Stomach (tissue), 9 donors: ENCODE measurements around the gene DIDO1. TPM values are rescaled to one million over a fixed set of nuclear protein-coding genes. Genes with fewer than 3 reads are reported as not detected.

Source experiments
- DNase-seq, 2 donors: peaks; one replicate each; pipeline versions ENCODE4 v3.0.0 to v3.0.0-alpha.2; 2013 to 2019
- H3K27ac ChIP-seq, 5 donors: fragments of 200-600 bp in 4 of 5; sonication (generic) in 4 of 5; one replicate each; pipeline ENCODE4 v1.5.1; 2013 to 2019; ENCODE audit warnings: mild to moderate bottlenecking in 1 of 5, moderate library complexity in 1 of 5
- H3K27me3 ChIP-seq, 3 donors: fragments of 200-600 bp; sonication (generic); one replicate each; pipeline ENCODE4 v1.5.1; 2017 to 2019; ENCODE audit warnings: mixed run types in 1 of 3
- H3K36me3 ChIP-seq, 4 donors: fragments of 200-600 bp; sonication (generic); 1 replicate in 3 of 4; 2 replicates in 1 of 4; pipeline ENCODE4 v1.5.1; 2016 to 2019
- H3K4me1 ChIP-seq, 4 donors: fragments of 200-600 bp; sonication (generic); one replicate each; pipeline ENCODE4 v1.5.1; 2016 to 2019
- H3K4me3 ChIP-seq, 4 donors: fragments of 200-600 bp; sonication (generic) in 3 of 4; one replicate each; pipeline ENCODE4 v1.5.1; 2016 to 2019; ENCODE audit warnings: mild to moderate bottlenecking in 1 of 4
- H3K9me3 ChIP-seq, 4 donors: fragments of 200-600 bp; sonication (generic); one replicate each; pipeline ENCODE4 v1.5.1; 2016 to 2019
- EP300 ChIP-seq: sonication (generic); formaldehyde crosslinking; IDR thresholded peaks from one replicate; pipeline ENCODE4 v1.6.1; 2017; ENCODE audit warnings: antibody characterized with exemption
- POLR2A ChIP-seq, 4 donors: fragments of 450-650 bp; IDR thresholded peaks; one replicate each; pipeline ENCODE4 v1.6.1; 2016; ENCODE audit warnings: antibody characterized with exemption in 4 of 4, control low read depth in 2 of 4, mild to moderate bottlenecking in 1 of 4, moderate library complexity in 1 of 4
- POLR2AphosphoS5 ChIP-seq, 3 donors: sonication (generic); formaldehyde crosslinking; IDR thresholded peaks; one replicate each; pipeline ENCODE4 v1.6.1; 2016; ENCODE audit warnings: antibody characterized with exemption in 3 of 3
- WGBS, 5 donors: extraction: QIAGEN DNeasy Blood & Tissue Kit in 3 of 5; methylation state at CpG; one replicate each; pipeline versions ENCODE4 v1.1.5 to v1.1.7; 2013 to 2018; 5-methylcytosine and 5-hydroxymethylcytosine counted together
- intact Hi-C: fragments of 100-400 bp; cut with DNase I; formaldehyde crosslinking; loops from one replicate; pipeline ENCODE4 v1.15.1; 2023; ENCODE audit warnings: low total_unique reads
- polyA plus RNA-seq, 3 donors: library from polyadenylated mRNA; stranded (reverse); fragments of 200-250 nt; gene quantifications; one replicate each; pipeline ENCODE4 v1.2.3, GENCODE V29; 2013
- total RNA-seq, 5 donors: library from RNA; depleted of rRNA; stranded (reverse); fragments of >200 nt; gene quantifications; one replicate each; pipeline versions ENCODE4 v1.1.0 to v1.2.3, GENCODE V29; 2014 to 2016
- TF ChIP-seq, protein P1 (sequence below), 7 experiments: fragments of 450-650 bp in 4 of 7; fragments of 200-600 bp in 3 of 7; sonication (generic) in 3 of 7; IDR thresholded peaks; one replicate each; pipeline ENCODE4 v1.5.1; 2016 to 2019; ENCODE audit warnings: antibody characterized with exemption in 7 of 7, control low read depth in 2 of 7, mild to moderate bottlenecking in 1 of 7
- donor health status: healthy with polysubstance abuse.
- donor health status: Bipolar disorder and iron deficiency.
- donor health status: healthy.

The DIDO1 gene
- total and polyA plus RNA-seq, 8 donors, result 8.1 to 117 (median 57.7) TPM

DNA sequence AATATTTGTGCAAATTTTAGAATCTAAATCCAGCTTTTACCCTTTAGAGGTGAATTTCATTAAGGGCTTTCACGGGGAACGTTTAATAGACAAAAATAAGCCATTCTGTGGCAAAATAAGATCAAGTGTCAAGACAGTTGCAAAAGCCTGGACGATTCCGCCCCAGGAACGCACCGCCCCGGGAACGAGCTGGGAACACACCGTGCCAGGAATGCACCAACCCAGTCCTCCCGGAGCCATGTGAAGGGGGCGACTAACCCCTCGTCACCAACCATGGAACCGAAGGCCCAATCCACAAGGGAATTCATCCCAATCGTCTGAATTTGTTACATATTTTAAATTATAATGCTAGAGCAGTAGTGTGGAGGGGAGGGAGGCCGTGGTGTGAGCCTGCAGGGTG, 43.9 kb downstream of the DIDO1 start:
- peaks cover 0 to 10% (median 5%) of the 10 kb centered on the region in 4 donors for H3K4me1 ChIP-seq
- no peak for DNase-seq
- no peak overlapping the region for H3K4me3 ChIP-seq
- 89 to 94% (median 93%) methylated on average over 15 of the region's 15 CpGs for WGBS, 5 donors
- intact Hi-C loops, result no loop called here
- H3K9me3 ChIP-seq, result no peaks in the 10 kb centered on the region
- no peak for TF ChIP-seq POLR2AphosphoS5 (IDR thresholded peaks at IDR 0.05)
- no peak for TF ChIP-seq POLR2A (IDR thresholded peaks at IDR 0.05)
- TF ChIP-seq EP300, result no peak
- TF ChIP-seq, protein P1, sequence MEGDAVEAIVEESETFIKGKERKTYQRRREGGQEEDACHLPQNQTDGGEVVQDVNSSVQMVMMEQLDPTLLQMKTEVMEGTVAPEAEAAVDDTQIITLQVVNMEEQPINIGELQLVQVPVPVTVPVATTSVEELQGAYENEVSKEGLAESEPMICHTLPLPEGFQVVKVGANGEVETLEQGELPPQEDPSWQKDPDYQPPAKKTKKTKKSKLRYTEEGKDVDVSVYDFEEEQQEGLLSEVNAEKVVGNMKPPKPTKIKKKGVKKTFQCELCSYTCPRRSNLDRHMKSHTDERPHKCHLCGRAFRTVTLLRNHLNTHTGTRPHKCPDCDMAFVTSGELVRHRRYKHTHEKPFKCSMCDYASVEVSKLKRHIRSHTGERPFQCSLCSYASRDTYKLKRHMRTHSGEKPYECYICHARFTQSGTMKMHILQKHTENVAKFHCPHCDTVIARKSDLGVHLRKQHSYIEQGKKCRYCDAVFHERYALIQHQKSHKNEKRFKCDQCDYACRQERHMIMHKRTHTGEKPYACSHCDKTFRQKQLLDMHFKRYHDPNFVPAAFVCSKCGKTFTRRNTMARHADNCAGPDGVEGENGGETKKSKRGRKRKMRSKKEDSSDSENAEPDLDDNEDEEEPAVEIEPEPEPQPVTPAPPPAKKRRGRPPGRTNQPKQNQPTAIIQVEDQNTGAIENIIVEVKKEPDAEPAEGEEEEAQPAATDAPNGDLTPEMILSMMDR (IDR thresholded peaks at IDR 0.05), result no peak
- no peak overlapping the region for H3K27ac ChIP-seq
- H3K36me3 ChIP-seq, result peaks cover 28 to 56% (median 47%) of the 10 kb centered on the region in 4 donors
- H3K27me3 ChIP-seq, result no peaks in the 10 kb centered on the region

DNA sequence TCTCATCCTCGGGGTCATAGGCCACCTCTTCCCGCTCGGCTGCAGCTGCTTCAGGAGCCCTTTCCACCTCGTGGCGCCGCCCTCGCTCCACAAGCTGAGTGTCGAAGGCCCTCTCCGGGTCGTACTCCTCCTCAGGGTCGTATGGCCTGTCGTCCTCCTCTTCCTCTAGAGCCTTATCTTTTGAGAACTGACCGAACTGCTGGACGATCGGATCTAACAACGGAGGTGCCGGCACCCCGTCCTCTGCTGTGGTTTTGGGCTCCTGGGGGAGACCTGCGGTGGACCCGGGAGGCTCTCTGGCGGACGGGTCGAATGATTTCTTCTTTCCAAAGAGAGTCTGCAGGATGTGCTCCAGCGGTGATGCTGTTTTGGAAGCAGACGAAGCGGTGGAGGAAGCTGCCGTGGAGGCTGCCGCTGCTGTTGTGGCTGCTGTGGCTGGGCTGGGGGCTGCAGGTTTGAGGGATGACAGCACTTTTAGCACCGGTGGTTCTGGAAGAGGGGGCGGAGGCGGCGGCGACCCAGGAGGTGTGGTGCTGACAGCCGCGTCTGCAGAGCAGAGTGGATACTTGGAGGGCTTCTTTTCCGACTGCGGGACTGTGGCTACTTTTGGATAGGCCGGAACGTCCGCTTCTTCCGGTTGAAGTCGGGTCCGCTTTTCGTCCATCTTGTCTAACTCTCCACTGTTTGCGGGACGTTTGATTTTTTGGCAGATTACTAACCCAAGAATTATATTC, 44.5 kb downstream of the DIDO1 start:
- no peak for TF ChIP-seq POLR2AphosphoS5 (IDR thresholded peaks at IDR 0.05)
- TF ChIP-seq, protein P1 (IDR thresholded peaks at IDR 0.05), result no peak
- no peak for TF ChIP-seq EP300
- Histone ChIP-seq H3K27ac (no peak overlapping the region), H3K36me3 (peaks cover 26 to 50% (median 41%) of the 10 kb centered on the region in 4 donors), H3K4me1 (peaks cover 0 to 10% (median 7%) of the 10 kb centered on the region in 4 donors), H3K27me3 (no peaks in the 10 kb centered on the region), H3K9me3 (no peaks in the 10 kb centered on the region), H3K4me3 (no peak overlapping the region)
- DNase-seq, result no peak
- intact Hi-C loops, result no loop called here
- 93 to 94% (median 94%) methylated on average over 46 of the region's 46 CpGs for WGBS, 5 donors

DNA sequence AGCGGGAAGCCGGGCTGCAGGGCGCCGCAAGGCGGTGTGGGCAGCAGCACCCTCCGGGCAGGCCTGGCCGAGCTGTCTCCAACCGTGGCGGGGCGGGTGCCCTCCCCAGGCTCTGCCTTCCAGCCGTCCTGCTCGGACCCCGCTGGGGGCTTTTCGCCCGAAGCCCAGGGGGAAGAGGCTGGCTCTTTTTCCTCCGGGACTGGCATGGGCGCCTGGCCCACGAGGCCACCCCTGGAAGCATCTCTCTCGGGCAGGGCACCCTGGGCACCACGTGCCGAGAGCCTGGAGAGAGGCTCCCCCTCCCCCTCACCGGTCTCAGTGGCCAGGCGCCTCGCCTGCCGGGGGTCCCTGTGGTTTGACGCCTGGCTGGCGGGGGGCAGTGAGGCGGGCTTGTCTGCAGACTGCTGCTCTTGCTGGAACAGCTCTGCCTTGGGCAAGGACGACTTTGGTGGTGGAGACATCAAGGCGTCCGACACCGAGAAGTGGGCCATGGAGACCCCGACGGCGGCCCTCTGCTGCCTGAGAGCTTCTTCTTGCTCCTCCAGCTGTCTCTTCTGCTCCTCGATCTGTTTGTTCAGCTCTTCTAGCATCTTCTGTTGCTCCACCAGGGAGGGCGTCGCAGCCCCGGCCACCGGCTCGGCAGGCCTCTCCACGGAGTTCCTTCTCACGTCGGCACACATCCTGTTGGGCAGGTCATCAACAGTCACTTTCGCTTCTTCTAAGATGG, 45.2 kb downstream of the DIDO1 start:
- DNase-seq, result no peak
- no peak overlapping the region for H3K27ac ChIP-seq
- H3K36me3 ChIP-seq, result peaks cover 21 to 43% (median 35%) of the 10 kb centered on the region in 4 donors
- peaks cover 7 to 15% (median 14%) of the 10 kb centered on the region in 4 donors for H3K4me1 ChIP-seq
- 90 to 96% (median 94%) methylated on average over 23 to 45 of the region's 45 CpGs for WGBS, 5 donors
- TF ChIP-seq EP300 (no peak), POLR2AphosphoS5 (IDR thresholded peaks at IDR 0.05) (no peak), POLR2A (IDR thresholded peaks at IDR 0.05) (no peak)
- TF ChIP-seq, protein P1 (IDR thresholded peaks at IDR 0.05), result no peak
- no peaks in the 10 kb centered on the region for H3K27me3 ChIP-seq
- intact Hi-C loops, result no loop called here
- H3K9me3 ChIP-seq, result no peaks in the 10 kb centered on the region
- no peak overlapping the region for H3K4me3 ChIP-seq

DNA sequence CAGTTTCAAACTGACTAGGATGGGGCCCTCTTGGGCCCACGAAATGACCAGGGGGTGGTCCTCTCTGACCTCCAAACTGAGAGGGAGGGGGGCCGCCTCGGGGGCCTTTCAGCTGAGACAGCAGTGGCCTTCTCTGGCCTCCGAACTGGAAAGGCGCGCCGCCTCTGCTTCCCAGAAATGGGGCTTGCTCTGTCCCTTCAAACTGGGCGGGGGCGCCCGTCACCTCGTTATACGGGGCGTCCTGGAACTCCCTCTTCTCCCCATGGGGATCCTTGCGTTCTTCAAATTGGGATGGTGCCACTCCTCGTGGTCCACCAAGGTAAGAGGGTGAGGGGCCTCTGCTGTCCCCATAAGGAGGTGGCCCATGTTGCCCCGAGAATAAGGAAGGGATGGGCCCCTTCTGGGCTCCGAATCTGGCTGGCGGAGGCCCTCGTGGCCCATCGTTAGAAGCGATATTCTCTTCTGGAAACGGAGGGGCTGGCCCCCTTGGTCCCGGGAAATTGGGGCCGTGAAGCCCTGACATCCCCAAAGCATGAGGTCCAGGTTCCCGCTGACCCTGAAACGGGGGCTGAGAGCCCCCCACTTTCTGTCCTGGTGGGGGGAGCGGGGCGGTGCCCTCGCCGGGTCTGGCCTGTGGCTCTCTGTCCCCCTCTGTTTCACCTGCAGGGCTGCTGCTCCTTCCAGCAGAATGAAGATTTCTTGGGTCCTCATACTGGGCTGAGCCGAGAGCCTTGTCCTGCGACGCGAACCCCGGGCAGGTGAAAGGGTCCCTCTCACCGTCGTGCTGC, 46.0 kb downstream of the DIDO1 start:
- H3K9me3 ChIP-seq, result no peaks in the 10 kb centered on the region
- H3K36me3 ChIP-seq, result peaks cover 21 to 36% (median 32%) of the 10 kb centered on the region in 4 donors
- H3K27ac ChIP-seq, result no peak overlapping the region
- TF ChIP-seq EP300, result no peak
- no peak for TF ChIP-seq POLR2AphosphoS5 (IDR thresholded peaks at IDR 0.05)
- TF ChIP-seq POLR2A (IDR thresholded peaks at IDR 0.05), result no peak
- TF ChIP-seq, protein P1 (IDR thresholded peaks at IDR 0.05), result no peak
- no peaks in the 10 kb centered on the region for H3K27me3 ChIP-seq
- H3K4me1 ChIP-seq, result peaks cover 13 to 22% (median 21%) of the 10 kb centered on the region in 4 donors
- intact Hi-C loops, result no loop called here
- DNase-seq, result no peak
- H3K4me3 ChIP-seq, result no peak overlapping the region
- 93 to 97% (median 94%) methylated on average over 32 to 37 of the region's 37 CpGs for WGBS, 5 donors
